HG03442 (cell line): ENCODE data around the gene HUS1.
A peak's percentile ranks its signal among the peaks of the same experiment; 100 is the strongest.
"Not testable (repeated sequence)": the region's sequence is repeated elsewhere in the genome, so short reads cannot be mapped to it uniquely, and the experiment has no call there.

Source experiments
- ATAC-seq: cut with Tn5 transposase; IDR thresholded peaks from one replicate; pipeline ENCODE4 v1.9.1; 2021; ENCODE audit warnings: mild to moderate bottlenecking, moderate library complexity; ENCODE audit not compliant: unreplicated experiment

The HUS1 gene

DNA sequence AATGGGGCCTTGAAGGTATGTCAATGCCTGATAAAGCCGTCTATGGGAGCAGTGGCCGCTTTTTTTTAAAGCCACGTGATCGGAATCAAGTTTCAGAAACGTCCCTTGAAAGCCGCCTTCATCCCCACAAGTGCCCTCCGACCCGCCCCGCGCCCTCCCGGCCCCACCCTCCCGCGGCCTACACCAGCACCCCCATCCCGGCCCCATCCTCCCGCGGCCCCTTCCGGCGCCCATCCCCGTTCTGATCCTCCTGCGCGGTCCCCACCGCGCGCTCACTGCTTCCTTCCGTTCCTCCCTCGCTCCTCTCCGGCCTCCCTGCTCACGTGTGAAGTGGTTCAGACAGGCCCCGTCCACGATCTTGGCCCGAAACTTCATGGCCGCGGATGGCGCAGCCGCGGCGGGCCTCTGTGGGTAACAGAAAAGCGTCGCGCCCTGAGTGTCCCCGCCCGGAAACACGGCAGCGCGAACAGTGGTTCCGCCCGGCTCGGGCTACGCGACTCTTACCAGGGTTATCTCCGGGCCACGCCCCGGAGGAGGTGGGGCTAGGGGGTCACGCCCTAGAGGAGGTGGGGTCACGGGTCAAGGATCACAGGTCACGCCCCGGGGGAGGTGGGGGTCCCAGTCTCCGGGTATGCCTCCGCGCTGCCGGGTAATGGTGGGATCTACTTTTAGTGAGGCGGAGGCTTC lies at the start of gene HUS1:
TSS of gene HUS1 (minus strand) at position 471 of the 687 bp plus-strand sequence. CDS start at position 375, 96 bp downstream.
- peak; percentile 99 for ATAC-seq

GRCh38 chr7:48028938-48029337 lies 49.5 kb upstream of the HUS1 start, which contains the start of gene SUN3:
Gene SUN3 (minus strand): TSS chr7:48029107. CDS start chr7:48028938, 169 bp downstream.
- ATAC-seq, result no peak

DNA sequence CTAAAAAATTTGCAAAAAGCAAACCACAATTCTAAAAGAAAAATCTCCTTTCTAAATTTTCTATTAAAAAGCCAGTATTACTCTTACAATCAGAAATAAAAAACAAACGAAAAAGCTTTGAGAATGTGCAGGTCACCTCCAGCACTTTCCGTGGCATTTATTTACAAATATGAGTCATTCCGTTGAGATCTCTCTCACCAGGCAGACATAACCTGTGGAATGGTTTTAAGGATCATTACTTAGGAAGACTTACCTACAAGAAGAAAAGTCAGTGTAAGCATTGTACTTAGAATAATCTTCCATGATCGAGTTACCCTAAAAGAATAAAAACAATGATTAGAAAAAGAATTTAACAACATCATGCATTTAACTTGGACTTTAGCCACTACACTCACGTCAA lies 46.2 kb upstream of the HUS1 start:
- ATAC-seq, result no peak

DNA sequence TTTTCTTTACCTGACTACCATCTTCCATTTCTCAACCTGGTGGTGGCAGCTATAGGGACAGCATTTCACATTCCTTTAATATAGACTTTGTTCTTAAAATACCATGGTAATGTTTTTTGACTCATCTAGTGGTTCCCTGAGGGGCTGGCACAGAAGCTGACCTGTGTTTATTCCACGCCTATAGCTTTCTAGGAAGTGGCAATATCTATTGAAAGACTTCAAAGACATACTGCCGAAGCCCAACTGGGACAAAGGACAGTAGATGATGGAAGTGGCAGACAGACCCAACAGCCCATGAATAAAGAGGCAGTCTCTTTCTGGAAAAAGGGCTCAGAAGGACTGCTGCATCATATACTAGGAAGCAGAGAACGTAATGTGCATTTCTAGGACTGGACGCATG lies 38.3 kb upstream of the HUS1 start:
- ATAC-seq, result no peak

DNA sequence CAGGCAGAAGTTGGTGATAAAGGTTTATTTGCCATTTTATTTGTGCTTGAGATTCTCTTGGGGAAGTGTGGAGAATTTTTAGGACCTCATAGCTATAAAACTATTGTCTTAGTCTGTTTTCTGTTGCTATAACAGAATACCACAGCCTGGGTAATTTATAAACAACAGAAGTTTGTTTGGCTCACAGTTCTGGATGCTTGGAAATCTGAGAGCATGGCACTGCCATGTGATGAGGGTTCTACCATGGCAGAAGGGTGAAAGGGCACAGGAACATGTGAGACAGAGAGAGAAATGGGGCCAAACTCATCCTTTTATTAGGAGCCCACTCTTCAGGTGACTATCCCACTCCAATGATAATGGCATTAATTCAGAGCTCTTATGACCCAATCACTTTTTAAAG lies 37.2 kb upstream of the HUS1 start:
- no peak for ATAC-seq

DNA sequence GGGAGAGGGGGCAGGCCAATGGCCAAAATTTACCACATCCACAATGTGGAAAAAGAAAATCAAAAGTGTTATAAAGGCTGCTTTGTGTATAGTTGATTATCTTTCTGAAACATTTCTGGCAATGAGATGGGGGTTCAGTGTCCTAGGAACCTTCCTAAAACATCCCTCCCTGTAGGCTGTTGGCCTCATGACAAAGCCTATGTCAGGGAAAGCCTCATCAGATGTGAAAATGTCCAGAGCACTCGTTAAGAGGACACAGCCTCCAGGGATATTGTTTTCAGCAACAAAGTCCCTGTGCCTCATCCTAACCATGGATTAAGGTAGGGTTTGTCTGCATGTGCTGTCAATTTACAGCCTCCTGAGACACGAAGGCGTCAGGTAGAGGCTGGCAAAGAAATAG lies 32.5 kb upstream of the HUS1 start:
- no peak for ATAC-seq

DNA sequence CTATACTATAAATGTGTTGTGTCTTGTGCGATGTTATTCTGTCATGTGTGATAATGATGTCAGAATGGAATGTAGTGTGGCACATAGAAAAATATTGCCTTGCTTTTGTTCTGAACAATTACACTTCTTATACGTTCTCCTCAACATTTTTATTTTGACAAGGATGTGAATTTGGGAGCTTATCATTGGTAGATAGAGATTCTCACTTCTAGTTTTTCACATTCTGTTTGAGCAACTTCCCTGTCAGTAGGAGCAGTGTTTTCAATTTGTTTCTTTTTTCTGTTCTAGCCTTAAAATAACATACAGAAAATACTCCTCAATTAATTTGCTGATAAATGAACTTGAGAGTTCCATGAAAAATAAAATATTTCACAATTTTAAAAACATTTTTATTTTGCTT lies 31.9 kb upstream of the HUS1 start:
- no peak for ATAC-seq

GRCh38 chr7:48009954-48010353 lies 30.5 kb upstream of the HUS1 start:
- ATAC-seq, result no peak

DNA sequence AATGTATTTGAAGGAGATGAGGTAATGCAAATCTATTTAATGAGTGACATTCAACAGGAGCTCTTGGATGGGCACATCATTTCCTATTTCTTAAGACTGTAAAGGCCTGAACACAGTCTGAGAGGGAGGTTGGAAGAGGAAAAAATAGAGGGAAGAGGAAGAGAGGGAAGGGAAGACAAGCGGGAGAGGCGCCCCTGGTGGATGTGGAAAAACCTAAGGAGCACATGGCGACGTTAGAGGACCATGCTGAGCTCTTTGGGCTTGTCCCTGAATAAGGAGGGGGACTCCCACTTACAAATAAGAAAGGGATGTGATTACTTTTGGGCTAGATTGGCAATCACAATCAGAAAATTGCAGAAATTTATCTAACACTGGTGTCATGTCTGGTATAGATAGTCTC lies 29.8 kb upstream of the HUS1 start:
- no peak for ATAC-seq

DNA sequence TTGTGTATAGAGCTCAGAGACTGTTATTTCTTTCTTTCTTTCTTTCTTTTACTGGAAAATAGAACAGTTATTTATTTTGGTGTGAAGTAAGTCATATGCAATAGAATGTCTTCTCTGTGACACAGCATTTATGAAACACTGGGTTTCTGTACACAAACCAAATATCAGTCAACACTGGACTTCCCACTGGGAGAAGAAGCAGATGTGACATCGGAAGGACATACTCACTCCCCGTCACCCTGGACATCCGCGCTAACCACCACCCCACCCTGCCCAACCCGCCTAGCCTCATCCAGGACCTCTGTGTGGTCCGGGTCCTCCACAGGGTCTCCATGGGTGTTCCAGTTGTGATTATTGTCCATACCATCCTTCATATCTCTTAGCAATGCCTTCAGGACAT lies 27.5 kb upstream of the HUS1 start:
- no peak for ATAC-seq

DNA sequence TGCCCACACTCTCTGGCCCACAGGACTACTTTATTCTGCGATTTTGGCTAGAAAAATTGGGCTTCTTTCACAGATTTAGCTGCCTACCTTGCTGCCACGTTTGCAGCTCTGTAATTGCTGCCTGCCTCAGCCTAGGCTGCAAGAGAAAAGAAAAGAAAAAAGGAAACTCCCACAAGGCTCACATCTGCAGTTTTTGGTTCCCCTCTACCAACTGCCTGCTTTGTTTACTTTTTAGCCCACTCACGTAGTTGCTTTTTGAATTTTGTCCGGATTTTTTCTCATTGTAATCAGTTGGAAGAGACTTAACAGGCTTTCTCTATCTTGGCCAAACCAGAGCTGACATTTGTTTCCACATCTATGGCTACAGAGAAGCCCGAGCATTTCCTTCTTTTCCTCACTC lies 25.2 kb upstream of the HUS1 start:
- ATAC-seq, result no peak

DNA sequence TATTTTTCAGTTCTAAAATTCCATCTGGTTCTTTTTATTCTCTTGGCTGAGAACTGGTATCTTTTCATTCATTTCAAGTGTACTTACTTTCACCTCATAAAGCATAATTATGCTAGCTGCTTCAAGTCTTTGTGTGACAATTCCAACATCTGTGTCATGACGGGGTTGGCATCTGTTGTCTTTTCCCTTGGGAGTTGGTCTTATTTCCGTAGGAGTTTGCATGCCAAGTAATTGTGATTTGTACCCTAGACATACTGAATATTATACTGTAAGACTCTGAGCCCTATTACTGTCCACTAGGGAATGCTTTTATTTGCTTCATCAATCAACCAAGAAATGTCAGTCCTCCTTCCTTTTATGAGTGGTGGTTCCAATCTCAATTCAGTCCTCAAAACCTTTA lies 24.6 kb upstream of the HUS1 start:
- no peak for ATAC-seq

DNA sequence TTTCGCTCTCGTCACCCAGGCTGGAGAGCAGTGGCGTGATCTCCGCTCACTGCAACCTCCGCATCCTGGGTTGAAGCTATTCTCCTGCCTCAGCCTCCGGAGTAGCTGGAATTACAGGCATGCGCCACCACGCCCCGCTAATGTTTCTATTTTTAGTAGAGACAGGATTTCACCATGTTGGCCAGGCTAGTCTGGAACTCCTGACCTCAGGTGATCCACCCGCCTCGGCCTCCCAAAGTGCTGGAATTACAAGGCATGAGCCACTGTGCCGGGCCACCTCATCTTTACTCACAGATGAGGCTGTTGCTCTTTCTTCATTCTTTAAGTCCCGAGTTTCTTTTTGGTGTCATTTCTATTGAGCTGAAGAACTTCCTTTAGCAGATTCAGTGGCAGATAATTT lies 20.7 kb upstream of the HUS1 start:
- ATAC-seq, result not testable (repeated sequence)

DNA sequence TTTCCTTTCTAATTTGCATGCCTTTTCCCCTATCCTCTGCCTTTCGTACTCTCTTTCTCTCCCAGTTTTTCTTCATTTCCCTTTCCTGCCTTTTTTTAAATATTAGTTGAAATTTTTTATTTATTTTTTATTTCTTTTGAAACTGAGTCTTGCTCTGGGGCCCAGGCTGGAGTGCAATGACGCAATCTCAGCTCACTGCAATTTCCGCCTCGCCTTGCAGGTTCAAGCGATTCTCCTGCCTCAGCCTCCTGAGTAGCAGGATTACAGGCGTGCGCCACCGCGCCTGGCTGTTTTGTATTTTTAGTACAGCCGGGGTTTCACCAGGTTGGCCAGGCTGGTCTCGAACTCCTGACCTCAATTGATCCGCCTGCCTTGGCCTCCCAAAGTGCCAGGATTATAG lies 20.0 kb upstream of the HUS1 start:
- ATAC-seq, result no peak

GRCh38 chr7:47992446-47992845 lies 13.0 kb upstream of the HUS1 start:
- ATAC-seq, result no peak

DNA sequence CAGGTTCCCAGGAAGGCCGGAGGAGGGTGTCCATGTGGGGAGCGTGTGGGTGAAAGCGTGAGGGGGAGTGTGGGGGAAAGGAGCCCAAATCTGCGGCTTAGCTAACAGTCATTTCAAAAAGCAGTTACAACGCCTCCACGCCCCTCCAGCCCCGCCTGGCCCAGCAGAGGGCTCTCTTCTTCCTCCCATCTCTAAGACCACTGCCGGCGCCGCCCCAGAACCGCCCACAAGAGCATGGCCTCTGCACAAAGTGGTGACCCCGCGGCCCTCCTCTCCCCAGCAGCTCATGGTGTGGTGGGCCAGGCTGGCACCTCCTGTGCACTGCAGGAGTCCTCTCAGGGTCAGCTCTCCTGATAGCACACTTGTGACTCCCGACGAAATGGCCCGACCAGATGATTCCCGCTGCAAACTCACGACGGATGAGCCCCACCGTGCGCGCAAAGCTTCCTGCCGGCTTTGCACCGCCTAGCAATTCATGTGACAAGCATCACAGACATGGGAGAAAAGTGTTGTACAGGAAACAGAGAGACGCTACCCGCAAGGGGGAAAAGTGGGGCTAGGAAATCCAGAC lies 12.4 kb upstream of the HUS1 start:
- peak; percentile 98 for ATAC-seq

DNA sequence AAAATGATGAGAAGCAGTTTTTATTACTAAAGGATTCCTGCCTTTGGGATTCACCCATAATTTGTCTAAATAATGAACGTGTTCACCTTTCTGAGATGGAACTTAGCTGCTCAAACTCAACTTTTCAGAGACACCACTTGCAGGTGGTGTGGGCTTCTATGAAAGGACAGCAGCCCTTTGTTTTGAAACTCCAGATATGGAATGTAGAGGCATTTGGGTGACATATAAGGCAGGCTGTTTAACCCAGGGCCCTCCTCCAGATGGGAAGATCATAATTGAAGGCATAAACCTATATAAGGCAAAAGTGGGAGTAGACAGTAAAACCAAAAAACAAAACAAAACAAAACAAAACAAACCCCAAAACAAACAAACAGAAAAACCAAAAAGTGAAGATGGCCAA lies 11.9 kb upstream of the HUS1 start:
- ATAC-seq, result no peak

DNA sequence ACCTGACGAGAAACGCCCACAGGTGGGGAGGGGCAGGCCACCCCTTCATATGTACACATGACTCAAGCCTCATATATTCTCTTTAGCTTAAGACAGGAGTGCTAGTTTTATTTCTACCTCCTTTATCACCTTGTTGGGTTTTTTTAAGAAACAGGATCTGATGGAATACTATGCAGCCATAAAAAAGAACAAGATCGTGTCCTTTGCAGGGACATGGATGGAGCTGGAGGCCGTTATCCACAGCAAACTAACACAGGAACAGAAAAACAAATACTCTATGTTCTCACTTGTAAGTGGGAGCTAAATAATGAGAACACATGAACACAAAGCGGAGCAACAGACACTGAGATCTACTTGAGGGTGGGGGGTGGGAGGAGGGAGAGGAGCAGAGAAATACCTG lies 11.2 kb upstream of the HUS1 start:
- no peak for ATAC-seq

DNA sequence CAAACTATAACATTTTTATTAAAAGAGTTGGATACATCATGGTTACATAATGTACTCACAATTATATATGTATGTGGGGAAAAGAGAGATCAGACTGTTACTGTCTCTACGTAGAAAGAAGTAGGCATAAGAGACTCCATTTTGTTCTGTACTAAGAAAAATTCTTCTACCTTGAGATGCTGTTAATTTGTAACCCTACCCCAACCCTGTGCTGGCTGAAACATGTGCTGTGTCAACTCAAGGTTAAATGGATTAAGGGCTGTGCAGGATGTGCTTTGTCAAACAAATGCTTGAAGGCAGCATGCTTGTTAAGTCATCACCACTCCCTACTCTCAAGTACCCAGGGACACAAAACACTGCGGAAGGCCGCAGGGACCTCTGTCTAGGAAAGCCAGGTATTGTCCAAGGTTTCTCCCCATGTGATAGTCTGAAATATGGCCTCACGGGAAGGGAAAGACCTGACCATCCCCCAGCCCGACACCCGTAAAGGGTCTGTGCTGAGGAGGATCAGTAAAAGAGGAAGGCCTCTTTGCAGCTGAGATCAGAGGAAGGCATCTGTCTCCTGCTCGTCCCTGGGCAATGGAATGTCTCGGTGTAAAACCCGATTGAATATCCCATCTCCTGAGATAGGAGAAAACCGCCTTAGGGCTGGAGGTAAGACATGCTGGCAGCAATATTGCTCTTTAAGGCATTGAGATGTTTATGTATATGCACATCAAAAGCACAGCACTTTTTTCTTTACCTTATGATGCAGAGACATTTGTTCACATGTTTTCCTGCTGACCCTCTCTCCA lies 10.4 kb upstream of the HUS1 start:
- not testable (repeated sequence) for ATAC-seq

DNA sequence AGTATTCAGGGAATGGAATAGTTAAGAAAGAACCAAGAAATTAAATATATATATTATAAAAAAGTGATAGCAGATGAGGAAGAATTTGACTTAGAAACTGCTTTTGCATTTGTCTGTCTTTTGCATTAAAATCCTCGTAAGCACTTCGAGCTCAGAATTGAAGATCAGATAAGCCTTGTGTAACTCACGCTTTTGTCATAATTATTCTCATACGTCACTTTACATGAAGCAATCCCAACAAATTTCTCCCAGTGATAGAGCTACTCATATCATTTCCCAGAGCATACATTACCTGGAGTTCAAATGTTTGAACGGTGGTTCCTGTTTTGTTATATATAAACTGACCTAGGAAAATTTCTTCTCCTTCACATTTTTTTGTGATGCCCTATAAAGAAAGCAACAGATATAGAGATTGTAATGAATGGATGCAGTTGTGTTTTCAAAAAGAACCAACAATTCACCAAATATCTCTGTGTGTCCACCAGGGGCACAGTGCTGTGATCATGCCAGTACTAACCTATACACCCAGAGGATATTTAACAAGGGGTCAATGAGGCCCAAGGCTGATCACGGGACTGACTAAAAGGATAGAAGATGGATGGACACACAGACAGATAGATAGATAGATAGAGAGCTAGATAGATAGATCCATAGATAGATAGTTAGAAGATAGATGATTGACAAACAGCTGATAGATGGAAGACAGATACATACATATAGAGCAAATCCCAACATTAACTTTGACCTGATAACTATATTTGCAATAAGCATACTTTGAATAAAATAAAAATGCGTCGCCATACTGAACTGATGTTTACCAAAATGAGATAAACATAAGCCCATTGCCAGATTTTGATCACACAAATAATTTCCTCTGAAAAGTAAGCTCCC lies 9.3 kb upstream of the HUS1 start:
- ATAC-seq, result no peak

- ATAC-seq, result no peak
Measured at GRCh38 chr7:47982610-47983009, 3.2 kb upstream of the HUS1 start.
